HFF-Myc (cell line): ENCODE measurements around the gene LAMA4.

Source experiments
- DNase-seq: peaks from one replicate; pipeline ENCODE4 v3.0.0-alpha.2; 2011; ENCODE audit warnings: low read depth; ENCODE audit errors: extremely low read depth
- H3K4me3 ChIP-seq: replicated peaks from 2 replicates; pipeline ENCODE4 v1.5.1; 2011; ENCODE audit warnings: low read depth, mild to moderate bottlenecking, control low read depth, low read length
- TF ChIP-seq, protein P1 (sequence below): IDR thresholded peaks from 2 replicates; pipeline ENCODE4 v1.5.1; 2012; ENCODE audit warnings: mild to moderate bottlenecking, low read depth, low read length, control low read depth; ENCODE audit errors: missing control alignments

Gene LAMA4

GRCh38 chr6:112231594-112232060 lies 22.7 kb downstream of the LAMA4 start:
- TF ChIP-seq, protein P1, sequence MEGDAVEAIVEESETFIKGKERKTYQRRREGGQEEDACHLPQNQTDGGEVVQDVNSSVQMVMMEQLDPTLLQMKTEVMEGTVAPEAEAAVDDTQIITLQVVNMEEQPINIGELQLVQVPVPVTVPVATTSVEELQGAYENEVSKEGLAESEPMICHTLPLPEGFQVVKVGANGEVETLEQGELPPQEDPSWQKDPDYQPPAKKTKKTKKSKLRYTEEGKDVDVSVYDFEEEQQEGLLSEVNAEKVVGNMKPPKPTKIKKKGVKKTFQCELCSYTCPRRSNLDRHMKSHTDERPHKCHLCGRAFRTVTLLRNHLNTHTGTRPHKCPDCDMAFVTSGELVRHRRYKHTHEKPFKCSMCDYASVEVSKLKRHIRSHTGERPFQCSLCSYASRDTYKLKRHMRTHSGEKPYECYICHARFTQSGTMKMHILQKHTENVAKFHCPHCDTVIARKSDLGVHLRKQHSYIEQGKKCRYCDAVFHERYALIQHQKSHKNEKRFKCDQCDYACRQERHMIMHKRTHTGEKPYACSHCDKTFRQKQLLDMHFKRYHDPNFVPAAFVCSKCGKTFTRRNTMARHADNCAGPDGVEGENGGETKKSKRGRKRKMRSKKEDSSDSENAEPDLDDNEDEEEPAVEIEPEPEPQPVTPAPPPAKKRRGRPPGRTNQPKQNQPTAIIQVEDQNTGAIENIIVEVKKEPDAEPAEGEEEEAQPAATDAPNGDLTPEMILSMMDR = no peak
- no peak overlapping the region for H3K4me3 ChIP-seq
- peak; percentile 89 for DNase-seq

GRCh38 chr6:112231164-112231563 lies 23.2 kb downstream of the LAMA4 start:
- DNase-seq = no peak
- TF ChIP-seq, protein P1 = no peak
- H3K4me3 ChIP-seq = no peak overlapping the region

DNA sequence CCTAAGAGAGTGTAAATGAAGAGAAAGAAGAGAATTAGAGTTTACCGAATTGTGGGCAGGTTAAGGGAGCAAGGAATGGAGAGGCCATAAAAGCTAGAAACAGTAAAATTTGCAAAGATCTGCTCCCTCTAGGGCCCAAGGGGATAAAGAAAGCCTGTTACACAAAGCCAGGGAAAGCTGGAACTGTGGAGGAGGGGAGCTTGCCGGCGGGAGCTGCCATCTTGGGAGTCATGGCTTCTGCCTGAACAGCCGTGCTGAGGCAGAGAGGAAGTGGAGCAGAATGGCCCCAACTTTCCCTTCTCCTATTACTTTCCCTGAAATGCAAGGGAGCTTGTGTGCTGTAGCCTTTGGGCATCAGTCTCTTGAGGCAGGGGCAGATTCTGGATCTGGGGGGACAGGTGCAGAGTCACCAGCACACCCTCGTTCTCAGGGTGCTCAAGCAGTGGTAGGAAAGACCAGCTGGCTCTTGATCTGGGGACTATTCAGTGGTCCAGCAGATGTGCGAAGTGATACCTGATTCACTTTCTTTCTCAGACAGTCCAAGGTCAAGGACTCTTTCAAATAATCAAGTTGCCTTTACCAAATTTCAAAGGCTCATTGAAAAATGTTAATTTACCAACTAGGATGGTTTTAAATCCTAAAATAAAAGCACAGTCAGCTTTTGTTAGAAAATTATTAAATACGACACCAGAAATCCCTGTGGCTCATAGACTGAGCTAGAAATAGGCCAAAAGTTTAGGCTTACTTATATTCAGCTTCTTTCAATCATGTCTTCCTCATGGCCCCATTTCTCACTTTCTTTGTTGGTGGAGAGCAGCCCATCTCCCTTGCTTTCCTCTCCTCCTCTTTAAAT lies 25.7 kb downstream of the LAMA4 start:
- DNase-seq = no peak
- TF ChIP-seq, protein P1 = no peak
- no peak overlapping the region for H3K4me3 ChIP-seq

- no peak for DNase-seq
- no peak overlapping the region for H3K4me3 ChIP-seq
- TF ChIP-seq, protein P1 = no peak
These were observed 26.4 kb downstream of the LAMA4 start for GRCh38 chr6:112227992-112228391.

DNA sequence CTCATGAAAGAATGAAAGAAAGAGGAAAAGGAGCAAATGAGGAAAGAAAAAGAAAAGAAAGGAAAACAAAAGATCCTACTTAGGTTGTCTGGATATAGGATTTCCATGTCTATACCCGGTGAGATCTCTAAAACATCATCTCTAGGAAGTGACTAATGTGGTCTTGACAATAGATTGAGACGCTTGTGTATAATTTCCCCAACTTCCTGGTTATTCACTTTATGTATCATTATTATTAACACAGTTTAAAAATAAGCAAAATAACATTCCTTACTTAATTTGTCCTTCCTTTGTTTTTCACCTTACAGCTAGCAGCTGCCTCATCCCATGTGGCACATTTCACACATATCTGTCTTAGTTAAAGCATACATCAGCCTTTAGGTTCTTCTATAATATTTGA lies 27.0 kb downstream of the LAMA4 start:
- H3K4me3 ChIP-seq = no peak overlapping the region
- no peak for DNase-seq
- TF ChIP-seq, protein P1 = no peak

DNA sequence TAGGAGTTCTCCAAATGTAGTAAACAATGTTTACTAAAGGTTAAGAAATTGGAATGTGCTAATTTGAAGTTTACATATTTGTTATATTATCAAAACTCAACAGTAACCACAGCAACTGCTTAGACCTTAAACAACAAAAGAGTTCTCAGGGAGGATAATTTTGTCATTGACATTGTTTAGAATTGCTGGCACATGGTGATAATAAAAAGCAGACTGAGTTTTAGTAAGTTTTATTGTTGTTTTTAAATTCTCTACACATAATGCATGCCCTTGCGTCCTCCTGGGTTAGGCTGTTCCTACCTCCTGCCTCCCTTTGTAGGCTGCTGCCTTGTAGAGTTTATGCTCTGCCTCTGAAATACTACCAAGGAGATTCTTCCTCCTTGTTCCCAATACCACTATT lies 28.7 kb downstream of the LAMA4 start:
- TF ChIP-seq, protein P1 = no peak
- no peak for DNase-seq

DNA sequence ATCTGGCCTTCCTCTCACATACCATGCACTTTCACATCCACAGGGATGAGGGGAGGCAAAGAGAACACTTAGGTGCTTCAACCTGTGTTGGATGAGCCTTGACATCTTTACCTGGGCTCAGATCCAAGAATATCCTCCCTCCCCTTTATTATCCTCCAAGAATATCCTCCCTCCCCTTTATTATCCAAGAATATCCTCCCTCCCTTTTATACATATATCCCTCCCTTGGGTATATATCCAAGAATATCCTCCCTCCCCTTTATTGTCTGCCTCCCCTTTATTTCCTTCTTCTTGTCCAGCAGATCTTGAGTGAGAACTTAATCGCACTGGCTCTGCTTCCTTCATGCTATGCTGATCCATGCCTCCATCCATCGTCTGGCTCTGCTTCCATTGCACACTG lies 30.3 kb downstream of the LAMA4 start:
- DNase-seq = no peak
- TF ChIP-seq, protein P1 = no peak
- H3K4me3 ChIP-seq = no peak overlapping the region

More for the DNA sequence above, 28.7 kb downstream of the LAMA4 start:
- no peak overlapping the region for H3K4me3 ChIP-seq
